ENCODE data around the gene TET2.
"Not testable (repeated sequence)": the region's sequence is repeated elsewhere in the genome, so short reads cannot be mapped to it uniquely, and the experiment has no call there.

The TET2 gene

DNA sequence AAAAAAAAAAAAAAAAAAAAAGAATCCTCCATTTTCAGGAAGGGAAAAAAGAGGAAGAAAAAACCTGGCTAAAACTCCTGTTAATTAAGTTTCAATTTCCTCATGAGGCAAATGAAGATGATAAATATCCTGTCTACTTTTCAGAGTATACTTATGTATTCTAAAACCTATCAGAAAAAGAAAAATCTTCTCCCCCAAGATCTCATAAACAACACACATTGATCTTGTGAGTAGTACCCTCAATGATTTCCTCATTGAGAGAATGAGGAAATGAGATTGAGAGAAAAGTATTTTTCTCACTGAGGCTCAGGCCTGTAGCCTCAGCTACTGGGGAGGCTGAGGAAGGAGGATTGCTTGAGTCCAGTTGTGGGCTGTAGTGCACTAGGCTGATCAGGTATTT lies 146.7 kb downstream of the TET2 start:
- no peak for DNase-seq

GRCh38 chr4:105296672-105297071 lies 150.0 kb downstream of the TET2 start:
- no peak for DNase-seq

DNA sequence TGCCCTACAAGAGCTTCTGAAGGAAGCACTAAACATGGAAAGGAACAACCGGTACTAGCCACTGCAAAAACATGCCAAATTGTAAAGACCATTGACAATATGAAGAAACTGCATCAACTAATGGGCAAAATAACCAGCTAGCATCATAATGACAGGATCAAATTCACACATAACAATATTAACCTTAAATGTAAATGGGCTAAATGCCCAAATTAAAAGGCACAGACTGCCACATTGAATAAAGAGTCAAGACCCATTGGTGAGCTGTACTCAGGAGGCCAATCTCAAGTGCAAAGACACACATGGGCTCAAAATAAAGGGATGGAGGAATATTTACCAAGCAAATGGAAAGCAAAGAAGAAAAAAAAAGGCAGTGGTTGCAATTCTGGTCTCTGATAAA lies 152.4 kb downstream of the TET2 start:
- DNase-seq: not testable (repeated sequence)

DNA sequence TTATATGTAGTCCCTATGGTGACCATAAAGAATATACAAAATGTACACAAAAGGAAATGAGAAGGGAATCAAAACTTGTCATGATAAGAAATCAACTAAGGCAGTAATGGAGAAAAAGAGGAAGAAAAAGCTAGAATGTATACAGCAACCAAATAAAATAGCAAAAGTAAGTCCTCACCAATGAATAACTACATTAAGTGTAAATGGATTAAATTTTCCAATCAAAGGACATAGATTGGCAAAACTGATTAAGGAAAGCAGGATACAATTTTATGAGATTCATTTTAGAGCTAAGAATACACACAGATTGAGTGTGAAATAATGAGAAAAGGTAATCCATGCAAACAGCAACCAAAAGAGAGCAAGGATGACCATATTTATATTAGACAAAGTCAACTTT lies 157.4 kb downstream of the TET2 start:
- no peak for DNase-seq

GRCh38 chr4:105305019-105305836 lies 158.6 kb downstream of the TET2 start:
- DNase-seq: no peak

- DNase-seq: no peak
Measured at GRCh38 chr4:105306158-105306781, 159.6 kb downstream of the TET2 start.

DNA sequence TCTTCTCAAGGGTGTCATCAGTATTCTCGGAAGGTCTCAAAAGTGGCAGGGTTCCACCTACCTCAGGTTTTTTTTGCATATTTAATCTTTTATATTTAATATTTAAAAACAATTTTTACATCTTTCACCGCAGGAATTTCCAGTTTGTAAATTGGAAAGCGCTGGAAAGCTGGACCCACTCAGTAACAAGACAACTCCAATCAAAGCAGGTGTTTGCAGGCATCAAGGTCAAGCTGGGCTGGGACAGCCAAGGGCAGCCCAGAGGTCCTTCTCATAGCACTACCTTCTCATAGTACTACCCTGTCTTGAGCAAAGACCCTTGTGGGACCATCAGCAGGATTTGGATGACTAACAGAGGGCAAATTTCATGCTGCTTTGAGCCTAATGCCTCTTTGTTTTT lies 160.1 kb downstream of the TET2 start:
- DNase-seq: no peak

DNA sequence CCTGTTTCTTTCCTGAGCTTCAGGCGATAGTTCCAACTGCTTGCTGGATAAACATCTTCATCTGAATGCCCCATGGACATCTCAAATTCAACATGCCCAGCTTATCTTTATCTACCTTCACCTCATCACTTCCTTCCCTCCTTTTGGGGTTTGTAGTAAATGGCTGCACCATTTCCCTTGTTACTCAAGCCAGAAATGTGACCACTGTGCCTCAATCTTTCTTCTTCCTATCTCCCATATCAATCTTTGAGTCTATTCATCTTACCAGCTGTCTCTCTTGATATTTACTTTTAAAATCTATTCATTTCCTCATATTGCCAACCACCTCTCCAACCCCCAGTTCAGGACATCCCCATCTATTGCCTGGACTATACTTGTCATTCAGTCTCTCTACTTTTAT lies 171.8 kb downstream of the TET2 start:
- DNase-seq: no peak

DNA sequence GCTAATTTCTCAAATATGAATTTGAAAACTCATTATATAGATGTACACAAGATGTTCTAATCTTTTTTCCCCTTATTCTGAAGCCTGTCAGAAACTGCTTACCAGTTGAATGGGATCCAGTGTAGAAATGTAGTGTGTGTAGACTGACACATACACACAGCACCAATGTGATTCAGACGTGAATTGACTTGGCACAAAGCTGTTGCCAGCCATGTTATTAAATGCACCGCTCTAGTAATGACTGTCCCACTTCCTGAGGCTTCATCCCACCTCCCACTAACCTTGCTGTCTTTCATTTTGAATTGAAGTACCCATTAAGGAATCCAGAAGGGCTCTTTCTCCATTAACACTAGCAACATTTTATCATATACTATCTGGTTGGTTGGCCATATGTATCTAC lies 180.5 kb downstream of the TET2 start:
- no peak for DNase-seq

- DNase-seq: no peak
Measured at GRCh38 chr4:105327956-105328355, 181.3 kb downstream of the TET2 start.

- no peak for DNase-seq
Measured at GRCh38 chr4:105329081-105329480, 182.4 kb downstream of the TET2 start.

All from effector CD8-positive, alpha-beta T cell (primary cell).